ENCODE results near the gene CACNA2D3.
"Not testable (repeated sequence)": the region's sequence is repeated elsewhere in the genome, so short reads cannot be mapped to it uniquely, and the experiment has no call there.

CACNA2D3 gene

DNA sequence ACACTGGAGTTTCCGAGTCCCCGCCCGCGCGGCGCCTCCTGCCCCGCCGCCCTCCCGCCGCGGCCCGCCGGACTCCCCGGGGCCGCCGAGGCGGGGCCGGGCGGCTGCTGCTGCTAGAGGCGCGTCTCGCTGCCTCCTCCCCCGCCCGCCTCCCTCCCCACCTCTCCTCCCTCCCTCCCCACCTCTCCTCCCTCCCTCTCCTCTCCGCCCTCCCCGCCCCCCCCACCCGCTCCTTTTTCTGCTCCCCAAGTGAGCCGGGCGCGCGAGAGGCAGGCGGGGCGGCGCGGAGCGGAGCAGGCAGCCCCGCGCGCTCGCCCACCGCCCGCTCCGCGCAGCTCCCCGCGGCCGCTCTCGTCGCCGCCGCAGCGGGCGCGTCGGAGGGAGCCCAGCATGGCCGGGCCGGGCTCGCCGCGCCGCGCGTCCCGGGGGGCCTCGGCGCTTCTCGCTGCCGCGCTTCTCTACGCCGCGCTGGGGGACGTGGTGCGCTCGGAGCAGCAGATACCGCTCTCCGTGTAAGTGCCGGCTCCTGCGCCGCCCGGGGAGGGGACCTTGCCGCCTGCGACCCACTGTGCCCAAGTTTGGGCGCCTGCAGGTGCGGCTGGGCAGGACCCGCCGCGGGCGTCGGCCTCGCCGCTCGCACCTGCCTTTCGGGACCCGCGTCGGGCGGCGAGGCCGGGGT lies at the start of gene CACNA2D3:
Gene CACNA2D3, plus strand, starts transcription at position 229 of the 679 bp plus-strand sequence.
- no peak for DNase-seq

DNA sequence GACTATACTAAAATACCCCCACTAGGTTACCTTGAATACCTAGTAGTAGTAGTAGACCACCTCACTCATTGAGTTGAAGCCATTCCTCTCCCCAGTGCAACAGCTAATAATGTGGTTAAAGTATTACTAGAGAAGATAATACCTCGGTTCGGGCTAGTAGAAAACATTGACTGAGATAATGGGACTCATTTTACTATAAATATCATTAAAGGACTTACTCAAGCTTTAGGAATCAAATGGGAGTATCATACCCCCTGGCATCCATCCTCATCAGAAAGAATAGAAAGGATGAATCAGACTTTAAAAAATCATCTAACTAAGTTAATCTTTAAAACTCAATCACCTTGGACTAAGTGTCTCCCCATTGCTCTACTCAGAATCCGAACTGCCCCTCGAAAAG lies 49.0 kb upstream of the CACNA2D3 start:
- DNase-seq: no peak

DNA sequence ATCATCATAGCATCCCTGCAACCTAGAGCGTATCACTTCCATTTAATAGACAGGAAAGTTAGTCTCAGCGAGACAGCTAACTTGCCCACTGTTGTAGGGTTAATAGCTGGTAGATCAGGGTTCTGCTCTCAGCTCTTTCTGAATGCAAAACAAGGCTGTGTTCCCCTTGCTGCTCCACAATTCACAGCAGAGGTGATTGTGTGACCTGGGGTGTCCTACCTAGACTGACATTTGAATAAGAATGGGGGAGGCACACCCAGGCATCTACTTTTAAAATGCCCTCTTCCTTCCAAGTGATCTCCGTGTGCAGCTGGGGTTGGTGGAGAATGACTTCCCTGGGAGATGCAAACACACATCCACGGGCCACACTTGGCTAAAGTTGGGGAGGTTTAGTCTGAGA lies 43.0 kb upstream of the CACNA2D3 start:
- no peak for DNase-seq

DNA sequence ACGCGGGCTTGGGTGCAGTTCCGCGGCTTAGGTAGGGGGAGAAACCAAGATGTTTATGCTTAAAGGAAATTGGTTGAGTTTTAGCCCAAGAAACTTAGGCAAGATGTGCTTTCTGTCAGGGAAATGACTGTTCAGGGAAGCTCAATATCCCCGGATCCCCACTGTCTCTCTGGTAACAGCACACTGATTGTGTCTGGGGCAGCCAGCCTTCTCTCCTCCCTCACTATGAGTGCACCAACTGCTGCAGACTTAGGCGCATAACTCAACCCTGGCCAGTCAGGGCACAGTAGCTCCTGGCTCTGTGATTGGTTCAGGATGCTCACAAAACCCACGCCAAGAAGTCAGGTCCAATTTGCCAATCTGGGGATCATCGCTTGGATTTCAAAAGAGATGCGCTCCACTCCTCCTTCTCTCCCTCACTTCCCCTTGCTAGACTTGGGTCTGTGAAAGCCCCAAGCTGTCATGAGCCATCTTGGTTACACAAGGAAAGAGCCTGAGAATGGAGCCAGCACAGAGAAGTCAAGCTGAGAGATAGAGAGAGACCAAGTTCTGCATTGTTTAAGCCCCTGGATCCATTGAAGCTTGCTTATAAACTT lies 42.5 kb upstream of the CACNA2D3 start:
- no peak for DNase-seq

DNA sequence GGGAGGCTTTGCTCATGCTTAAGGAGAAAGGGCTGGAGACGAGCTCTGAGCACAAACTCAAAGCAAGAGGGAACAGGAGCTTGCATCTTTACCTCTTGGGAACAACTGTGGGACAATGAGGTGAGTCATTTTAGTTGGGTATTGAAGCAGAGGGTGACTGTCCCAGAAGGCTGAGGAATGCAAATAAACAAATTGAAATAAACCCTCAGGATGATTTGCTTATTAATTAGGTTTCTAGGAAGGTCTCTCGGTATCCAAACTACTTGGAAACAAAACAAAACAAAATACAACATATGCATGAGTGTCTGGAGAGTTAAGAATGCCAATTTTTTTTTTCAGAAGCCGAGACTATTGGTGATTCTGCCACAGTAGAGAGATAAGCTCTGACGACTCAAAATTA lies 38.4 kb upstream of the CACNA2D3 start:
- DNase-seq: no peak

DNA sequence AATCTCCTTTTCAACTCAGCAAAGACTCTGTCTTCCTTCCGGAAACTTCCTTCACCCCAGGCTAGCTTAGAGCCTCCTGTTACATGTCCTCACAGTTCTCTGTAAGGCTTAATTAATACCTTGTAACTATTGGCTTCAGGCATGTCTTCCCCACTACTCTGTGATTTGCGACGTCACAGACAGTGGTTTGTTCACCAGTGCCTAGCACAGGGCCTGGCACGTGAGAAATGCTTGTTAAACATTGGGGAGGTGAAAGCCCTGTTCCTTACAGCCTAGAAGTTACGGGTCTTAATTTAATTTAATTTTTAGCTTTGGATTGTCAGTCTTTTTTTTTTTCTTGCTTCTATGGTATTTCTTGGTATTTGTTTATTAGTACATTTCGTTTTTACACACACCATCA lies 36.4 kb upstream of the CACNA2D3 start:
- DNase-seq: no peak

DNA sequence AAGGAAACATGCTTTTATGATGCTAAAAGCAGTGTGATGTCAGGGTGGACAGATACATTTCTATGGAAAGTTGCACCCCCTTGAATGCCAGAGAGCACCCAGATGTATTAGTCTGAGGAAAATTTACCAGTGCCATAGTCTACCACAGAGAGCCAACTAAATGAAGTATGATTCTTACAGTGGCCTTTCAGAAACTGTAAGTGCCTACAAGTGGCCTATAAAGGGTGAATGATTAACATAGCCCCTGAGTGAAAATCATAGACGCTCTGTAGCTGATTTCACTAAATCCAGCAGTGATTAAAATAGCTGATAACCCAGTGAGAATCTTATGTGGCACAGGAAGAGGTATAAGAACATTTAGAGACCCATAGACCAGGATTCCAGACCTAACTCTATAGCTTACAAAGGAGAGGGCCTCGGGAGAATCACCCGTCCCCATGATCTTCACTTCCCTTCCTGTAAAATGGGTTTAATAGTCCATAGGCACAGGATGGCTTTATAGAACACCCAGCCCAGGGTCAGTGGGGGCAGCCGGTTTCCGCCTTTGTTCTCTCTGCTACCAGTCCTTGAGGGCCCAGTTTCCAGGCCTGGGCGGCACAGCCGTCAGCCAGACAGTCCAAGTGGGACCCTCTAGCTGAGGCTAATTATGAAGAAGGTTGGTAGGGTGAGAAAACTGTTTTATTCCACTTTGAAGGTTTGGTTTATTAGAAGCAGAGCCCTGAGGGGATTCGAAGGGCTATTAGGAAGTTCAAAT lies 35.5 kb upstream of the CACNA2D3 start:
- DNase-seq: no peak

DNA sequence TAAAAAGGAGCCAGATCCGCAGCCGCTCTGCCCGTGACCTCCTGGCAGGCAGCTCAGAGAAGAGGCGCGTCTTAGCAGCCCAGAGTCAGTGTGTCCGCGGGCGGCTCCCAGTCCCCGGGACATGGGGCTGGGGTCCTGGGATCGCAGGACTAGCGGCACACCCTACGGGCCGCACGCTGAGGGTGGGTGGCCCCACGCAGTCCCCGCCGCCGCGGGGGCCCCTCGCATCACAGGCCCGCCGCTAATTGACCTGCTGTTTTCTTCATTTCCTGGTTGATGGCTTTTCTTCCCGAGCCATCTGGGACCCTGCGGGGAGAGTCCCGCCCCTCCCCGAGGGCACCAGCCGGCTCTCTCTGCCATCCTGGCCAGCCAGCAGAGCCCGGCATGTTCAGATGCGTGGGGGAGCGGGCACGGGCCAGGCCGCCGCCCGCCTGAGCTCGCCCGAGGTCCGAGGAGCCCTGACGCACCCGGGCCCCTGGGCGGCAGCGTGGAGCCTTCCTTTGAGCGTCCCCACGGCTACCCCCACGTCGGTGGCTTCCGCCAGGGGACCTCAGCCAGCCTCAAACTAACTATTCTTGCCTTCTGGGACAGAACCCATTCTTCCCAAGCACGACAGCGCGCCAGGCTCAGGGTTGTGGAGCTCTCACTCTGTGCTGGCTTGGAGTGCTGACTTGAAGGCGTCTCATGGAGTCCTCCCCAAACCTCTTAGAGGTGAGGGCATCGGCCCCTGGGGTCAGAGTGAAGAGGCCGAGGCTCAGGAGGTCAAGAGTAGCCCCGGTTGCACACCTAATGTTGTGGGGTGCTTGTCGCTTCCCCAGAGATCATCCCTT lies 34.6 kb upstream of the CACNA2D3 start:
- DNase-seq: no peak

DNA sequence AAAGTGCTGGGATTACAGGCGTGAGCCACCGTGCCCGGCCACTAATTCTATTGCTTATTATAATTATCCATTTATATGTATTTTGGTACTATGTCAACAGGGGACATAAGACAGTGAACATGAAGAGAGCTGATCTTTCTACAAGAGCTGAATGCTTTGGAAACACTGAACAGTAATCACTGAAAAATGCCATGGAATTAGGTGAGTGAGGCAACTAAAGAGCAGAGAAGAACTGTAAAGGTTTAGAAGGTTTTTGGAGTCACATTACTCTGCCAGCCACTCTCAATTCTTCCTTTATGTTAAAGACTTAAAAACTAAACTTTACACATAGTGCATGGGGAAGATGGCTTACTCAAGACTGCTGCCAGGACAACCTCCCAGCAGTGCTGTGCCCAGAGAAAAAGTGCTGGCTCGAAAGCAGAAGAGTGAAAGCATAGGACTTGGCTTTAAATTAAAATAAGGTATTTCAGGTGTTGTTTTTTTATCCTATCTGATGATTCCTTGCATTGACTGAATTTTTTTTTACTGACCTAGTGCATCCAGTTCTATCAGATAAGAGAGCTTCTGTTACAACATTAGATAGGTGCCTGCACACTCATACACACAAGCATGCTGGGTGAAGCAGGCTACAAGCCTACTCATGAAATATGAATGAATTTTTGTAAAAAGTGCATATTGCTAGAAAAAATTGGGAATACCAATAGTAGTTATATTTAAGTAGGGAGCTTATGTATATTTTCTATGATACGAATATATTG lies 28.7 kb upstream of the CACNA2D3 start:
- DNase-seq: no peak

DNA sequence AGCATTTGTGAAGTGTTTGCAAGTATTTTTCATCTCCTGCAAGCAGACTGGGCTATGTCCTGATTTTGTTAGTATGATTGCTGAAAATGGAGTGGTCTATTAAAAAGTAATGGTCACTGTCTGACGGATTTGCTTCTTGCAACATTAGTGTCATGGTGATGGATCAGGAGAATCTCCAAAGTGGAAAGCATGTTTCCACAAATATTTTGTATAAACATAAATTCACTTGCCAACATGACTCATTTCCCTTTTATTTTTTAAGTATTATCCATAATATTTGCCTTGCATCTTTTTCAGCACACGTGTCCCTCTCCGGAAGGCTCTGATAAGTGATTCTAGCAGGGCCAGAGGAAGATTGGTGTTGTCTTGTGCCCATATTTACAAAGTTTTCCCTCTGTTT lies 27.4 kb upstream of the CACNA2D3 start:
- DNase-seq: no peak

DNA sequence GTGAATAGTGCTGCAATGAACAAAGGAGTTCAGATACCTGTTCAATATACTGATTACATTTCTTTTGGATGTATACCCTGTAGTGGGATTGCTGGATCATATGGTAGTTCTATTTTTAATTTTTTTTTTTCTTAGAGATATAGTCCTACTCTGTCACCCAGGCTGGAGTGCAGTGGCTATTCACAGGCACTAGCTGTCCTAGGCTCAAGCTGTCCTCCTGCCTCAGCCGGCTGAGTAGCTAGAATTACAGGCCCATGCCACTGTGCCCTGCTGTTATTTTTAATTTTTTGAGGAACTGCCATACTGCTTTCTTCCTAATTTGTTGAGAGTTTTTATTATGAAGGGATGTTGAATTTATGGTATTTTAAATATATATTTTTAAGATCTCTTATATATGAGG lies 23.0 kb upstream of the CACNA2D3 start:
- DNase-seq: no peak

DNA sequence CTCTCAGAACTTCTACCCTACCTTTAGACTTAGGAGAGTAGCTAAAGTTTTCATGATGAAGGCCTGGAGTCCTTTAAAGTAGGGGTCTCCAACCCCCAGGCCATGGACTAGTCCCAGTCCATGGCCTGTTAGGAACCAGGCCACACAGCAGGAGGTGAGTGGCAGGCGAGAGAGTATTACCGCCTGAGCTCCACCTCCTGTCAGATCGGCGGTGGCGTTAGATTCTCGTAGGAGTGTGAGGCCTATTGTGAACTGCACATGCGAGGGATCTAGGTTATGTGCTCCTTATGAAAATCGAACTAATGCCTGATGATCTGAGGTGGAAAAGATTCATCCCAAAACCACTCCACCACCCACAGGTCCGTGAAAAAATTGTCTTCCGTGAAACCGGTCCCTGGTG lies 18.3 kb upstream of the CACNA2D3 start:
- no peak for DNase-seq

DNA sequence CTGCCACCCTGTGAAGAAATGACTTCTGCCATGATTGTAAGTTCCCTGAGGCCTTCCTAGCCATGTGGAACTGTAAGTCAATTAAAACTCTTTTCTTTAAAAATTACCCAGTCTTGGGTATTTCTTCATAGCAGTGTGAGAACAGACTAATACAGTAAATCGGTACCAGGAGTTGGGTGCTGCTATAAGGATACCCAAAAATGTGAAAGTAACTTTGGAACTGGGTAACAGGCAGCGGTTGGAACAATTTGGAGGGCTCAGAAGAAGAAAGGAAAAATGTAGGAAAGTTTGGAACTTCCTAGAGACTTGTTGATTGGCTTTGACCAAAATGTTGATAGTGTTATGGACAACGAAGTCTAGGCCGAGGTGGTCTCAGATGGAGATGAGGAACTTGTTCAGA lies 6.2 kb upstream of the CACNA2D3 start:
- not testable (repeated sequence) for DNase-seq

DNA sequence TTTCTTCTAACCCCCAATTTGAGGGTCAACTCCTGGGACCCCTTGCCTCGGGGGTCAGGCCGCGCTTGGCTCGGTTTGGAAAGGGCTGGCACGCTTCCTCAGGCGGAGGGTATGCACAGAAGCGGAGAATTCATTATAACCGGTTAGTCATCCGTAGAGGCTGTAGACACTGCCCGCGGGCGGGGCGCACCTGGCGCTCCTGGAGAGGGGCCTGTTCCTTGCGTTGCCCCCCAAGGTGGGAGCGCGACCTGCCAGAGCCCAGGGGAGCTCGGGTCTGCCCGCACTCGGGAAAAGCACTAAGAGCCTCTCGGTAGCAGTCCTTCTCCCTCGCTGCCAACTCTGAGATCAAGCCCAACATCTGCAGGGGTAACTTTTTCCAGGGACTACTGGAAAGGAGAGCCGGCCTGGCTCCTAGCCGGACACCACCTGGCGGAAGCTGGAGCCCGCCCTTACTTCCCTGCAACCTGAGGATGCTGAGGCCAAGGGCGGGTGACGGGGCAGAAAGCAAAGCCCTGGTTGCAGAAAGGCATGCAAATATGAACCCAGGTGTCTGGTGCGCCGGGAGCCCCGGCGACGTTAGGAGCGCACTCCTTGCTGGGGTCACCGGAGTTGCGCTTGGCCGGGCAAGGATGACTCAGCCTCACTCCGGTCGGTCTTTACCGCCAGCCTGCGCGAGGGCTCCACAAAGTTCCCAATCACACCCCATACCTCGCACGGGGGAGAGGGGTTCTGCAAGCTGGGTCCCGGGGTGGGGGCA lies 1.5 kb upstream of the CACNA2D3 start:
- no peak for DNase-seq

DNA sequence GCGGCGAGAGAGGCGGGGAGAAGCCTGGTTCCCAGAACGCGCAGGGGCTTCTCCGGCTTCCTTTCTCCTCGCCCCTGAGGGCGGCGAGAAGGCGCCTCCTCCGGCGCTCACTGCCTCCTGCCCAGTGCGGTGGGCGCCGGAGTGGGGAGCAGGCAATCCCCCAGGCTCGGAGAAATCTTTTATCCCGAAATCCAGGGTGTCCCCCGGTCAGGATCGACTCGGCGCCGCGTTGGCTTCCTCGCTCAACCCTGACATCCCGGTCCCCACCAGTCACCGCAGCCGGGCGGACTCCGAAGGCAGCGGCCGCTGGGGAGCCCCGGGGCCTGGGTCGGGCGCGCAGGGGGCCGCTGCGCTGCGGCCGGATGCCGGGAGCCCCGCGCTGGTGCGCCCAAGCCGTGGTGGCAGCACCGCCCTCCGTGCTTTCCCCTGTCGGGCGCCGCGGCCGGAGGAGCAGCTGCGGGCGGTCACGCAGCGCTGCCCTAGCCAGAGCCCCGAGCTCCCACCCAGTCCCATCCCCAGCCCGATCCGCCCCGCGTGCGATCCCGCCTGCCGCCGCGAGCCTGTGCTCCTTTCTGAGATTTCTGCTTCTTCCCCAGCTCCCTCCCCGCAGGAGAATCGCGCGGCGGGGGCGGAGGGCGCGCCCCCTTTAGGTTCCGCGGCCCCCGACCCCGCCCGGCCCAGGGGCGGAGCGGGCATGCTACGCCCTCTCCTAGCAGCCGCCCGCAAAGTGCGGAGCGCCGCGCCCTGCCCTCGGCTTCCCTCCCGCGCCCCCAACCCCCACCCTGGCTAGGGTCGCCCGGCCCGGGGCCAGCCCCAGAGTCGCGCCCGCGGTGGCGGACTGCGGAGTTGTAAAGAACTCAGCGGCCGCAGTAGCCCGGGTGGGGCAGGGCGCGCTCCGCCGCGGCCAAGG lies 683 bp upstream of the CACNA2D3 start:
- no peak for DNase-seq

DNA sequence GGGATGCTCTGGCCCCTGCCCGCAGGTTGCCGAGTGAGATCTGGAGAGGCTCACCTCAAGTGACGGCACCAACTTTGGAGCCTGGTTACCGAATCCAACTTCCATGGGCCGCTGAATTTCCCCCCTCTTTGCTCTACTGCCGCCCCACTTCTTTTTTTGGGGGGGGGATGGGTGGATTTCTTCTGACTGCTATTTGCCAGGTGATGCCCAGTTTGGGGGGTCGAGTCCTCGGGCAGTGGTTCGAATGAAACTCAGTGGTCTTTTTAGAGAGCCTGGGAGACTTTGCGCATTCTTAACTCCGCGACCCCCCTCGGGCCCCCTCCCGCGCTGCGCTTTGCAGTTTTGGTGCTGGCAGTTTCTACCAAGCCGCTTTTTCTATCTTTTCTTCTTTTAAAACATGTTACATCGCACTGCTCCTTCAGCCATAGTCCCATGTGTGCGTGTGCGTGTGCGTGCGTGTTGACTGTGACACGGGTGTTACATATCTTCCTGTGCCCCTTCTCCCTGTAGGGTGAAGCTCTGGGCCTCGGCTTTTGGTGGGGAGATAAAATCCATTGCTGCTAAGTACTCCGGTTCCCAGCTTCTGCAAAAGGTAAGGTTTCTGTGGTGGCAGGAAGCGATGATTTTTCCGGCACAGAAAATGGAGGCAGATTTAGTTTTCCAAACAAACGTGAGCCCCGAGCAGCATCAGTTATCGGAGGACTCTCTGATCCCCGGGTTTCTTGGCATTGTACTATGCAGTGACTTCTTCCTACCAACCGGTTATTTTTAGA lies 837 bp downstream of the CACNA2D3 start:
- DNase-seq: no peak

DNA sequence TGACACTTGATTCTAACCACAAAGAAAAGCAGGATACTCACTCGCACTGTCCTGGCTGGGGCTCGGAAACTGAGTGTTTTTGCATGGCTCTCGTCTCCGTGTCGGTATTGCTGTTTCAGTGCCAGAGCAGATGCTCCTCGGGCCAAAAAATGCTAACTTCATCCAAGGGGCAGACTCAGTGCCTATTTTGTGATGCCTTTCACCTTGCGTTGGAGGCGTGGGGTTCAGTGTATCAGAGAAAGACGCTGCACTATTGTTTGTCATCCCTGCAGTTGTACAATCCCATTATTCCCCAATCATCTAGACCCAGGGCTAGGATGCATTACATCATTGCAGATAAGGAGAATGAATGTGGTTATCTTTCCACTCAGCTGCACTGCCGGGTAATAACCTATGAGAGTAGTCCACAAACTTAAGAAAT lies 1.4 kb downstream of the CACNA2D3 start:
- no peak for DNase-seq

DNA sequence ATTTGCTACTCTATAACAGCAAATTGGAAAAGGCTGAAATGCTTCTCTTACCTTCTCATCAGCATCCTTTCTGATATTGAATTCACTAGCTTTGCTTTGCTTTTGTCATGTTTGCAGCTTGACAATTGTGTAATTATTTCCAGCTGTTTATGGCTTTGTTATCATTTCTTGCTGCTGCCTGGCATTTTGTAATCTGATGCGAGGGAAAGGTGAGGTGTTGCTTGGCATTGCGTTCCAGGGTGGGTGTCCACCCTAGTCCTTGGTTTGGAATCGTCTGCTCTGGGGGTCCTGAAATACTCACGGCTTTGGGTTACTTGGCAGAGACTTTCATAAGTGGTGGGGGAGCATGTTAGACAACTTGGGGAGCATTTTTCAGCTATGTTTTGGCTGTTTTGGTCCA lies 2.9 kb downstream of the CACNA2D3 start:
- DNase-seq: no peak

DNA sequence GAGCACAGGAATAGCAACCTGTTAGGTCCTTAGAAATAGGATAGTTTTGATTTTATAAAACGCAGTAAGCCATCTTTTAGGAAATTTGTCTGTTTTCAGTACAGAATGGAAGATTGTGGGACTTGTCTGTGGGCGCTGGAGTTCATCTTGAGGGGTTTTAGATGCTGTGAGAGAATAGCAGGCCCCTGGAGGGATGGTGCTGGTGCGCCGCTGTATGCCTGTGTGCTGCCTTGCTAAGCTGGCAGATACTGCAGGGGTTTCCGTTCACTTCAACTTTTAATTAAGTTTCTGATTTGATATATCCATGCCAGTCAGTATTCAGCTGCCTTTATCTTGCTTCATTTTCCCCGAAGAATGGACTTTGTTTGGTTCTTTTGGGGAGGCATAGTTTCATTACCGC lies 4.2 kb downstream of the CACNA2D3 start:
- DNase-seq: no peak

DNA sequence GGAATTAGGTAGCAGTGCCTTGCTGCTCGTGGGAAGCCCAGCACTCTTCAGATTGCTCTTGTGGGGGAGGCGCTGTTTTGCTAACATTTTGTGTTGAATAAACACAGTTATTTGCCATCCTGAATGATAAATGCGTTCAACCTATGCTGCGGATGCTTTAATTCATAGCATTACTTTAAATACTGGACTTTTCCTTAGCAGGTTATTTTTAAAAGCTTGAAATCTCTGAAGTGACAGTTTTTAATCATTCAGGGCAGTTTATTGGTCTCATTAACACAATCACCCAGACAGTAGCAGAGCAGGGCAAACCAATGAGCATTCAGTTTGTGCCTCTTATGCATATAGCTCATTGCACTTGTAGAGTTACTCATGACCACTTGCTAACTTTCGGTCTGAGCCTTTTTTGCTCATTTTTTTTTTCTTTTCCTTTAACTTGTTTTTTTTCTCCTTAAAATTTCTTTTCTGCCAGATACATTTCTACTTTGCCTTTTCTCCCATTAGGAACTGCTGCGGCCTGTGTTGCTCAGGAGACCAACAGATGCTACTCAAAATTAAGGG lies 5.2 kb downstream of the CACNA2D3 start:
- no peak for DNase-seq

All from stimulated activated naive CD4-positive, alpha-beta T cell treated with Interleukin-2 at 50 U/mL for 16 hours (primary cell).